22Rv1 (cell line): ENCODE data around the gene DIP2C.

ENCODE experiments used
- ZFX ChIP-seq: fragments of 450-650 bp; IDR thresholded peaks from 2 replicates; pipeline ENCODE4 v1.6.1; 2017; ENCODE audit warnings: antibody characterized with exemption, borderline replicate concordance
- TF ChIP-seq, protein P1 (sequence below): fragments of 450-650 bp; IDR thresholded peaks from 2 replicates; pipeline ENCODE4 v1.5.1; 2017; ENCODE audit warnings: mild to moderate bottlenecking

DNA sequence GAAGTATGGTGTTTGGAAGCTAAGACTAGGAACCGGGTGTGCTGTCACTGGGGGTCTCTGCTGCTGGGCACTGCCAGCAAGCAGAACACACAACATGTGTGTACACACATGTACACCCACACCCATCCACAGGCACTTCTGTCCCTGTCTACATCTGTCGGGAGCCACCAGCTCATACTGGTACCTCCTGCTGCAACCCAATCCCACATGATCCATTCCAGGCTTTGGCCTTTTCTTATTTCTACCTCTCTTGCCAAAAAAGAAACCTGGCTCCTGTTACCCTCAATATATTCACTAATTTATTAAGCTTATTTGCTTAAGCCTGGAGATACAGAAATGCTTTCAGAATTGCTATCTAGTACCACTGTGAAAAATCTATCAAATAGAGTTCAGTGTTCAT is 246.0 kb downstream of the DIP2C start:
- TF ChIP-seq, protein P1, sequence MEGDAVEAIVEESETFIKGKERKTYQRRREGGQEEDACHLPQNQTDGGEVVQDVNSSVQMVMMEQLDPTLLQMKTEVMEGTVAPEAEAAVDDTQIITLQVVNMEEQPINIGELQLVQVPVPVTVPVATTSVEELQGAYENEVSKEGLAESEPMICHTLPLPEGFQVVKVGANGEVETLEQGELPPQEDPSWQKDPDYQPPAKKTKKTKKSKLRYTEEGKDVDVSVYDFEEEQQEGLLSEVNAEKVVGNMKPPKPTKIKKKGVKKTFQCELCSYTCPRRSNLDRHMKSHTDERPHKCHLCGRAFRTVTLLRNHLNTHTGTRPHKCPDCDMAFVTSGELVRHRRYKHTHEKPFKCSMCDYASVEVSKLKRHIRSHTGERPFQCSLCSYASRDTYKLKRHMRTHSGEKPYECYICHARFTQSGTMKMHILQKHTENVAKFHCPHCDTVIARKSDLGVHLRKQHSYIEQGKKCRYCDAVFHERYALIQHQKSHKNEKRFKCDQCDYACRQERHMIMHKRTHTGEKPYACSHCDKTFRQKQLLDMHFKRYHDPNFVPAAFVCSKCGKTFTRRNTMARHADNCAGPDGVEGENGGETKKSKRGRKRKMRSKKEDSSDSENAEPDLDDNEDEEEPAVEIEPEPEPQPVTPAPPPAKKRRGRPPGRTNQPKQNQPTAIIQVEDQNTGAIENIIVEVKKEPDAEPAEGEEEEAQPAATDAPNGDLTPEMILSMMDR, result no peak
- TF ChIP-seq ZFX, result no peak
